NCI-H1092 treated with DMSO at 0.1 percent for 48 hours (cell line): Measurements from ENCODE around the gene CGRRF1.
A peak's percentile ranks its signal among the peaks of the same experiment; 100 is the strongest.

Experiments
- DNase-seq: peaks from one replicate; lab custom pipeline; 2025; lab: John Stamatoyannopoulos, UW

CGRRF1 gene

GRCh38 chr14:54509546-54510501 lies at the start of gene CGRRF1:
CGRRF1 (plus strand) TSS chr14:54509906; CDS start chr14:54509960, 54 bp downstream.
- DNase-seq: peak; percentile 98

- no peak for DNase-seq
Measured at GRCh38 chr14:54462048-54462447, 47.7 kb upstream of the CGRRF1 start.

- DNase-seq: no peak
Measured at GRCh38 chr14:54465654-54466053, 44.1 kb upstream of the CGRRF1 start.

- DNase-seq: no peak
Measured at GRCh38 chr14:54467280-54467679, 42.4 kb upstream of the CGRRF1 start.

- no peak for DNase-seq
Measured at GRCh38 chr14:54470701-54471100, 39.0 kb upstream of the CGRRF1 start.

- no peak for DNase-seq
Measured at GRCh38 chr14:54471641-54472040, 38.1 kb upstream of the CGRRF1 start.

- DNase-seq: no peak
Measured at GRCh38 chr14:54472315-54472714, 37.4 kb upstream of the CGRRF1 start.

GRCh38 chr14:54474232-54474793 lies 35.4 kb upstream of the CGRRF1 start:
- DNase-seq: no peak

- no peak for DNase-seq
Measured at GRCh38 chr14:54475187-54475899, 34.4 kb upstream of the CGRRF1 start.

- DNase-seq: no peak
Measured at GRCh38 chr14:54475911-54476310, 33.8 kb upstream of the CGRRF1 start.

GRCh38 chr14:54478636-54479215 lies 31.0 kb upstream of the CGRRF1 start:
- DNase-seq: no peak

- DNase-seq: no peak
Measured at GRCh38 chr14:54480830-54481562, 28.7 kb upstream of the CGRRF1 start.

GRCh38 chr14:54481695-54482094 lies 28.0 kb upstream of the CGRRF1 start:
- DNase-seq: no peak

GRCh38 chr14:54483073-54483745 lies 26.5 kb upstream of the CGRRF1 start:
- no peak for DNase-seq

- DNase-seq: no peak
Measured at GRCh38 chr14:54483846-54484245, 25.9 kb upstream of the CGRRF1 start.

- DNase-seq: no peak
Measured at GRCh38 chr14:54486685-54487084, 23.0 kb upstream of the CGRRF1 start.

- no peak for DNase-seq
Measured at GRCh38 chr14:54487771-54488170, 21.9 kb upstream of the CGRRF1 start.

- no peak for DNase-seq
Measured at GRCh38 chr14:54488318-54488645, 21.4 kb upstream of the CGRRF1 start.

- DNase-seq: peak; percentile 91
Measured at GRCh38 chr14:54488646-54489317, 20.9 kb upstream of the CGRRF1 start, which contains the start of gene GMFB. GMFB (minus strand) TSS chr14:54488980; CDS start chr14:54488927, 53 bp downstream.

- no peak for DNase-seq
Measured at GRCh38 chr14:54489318-54489683, 20.4 kb upstream of the CGRRF1 start.
